ENCODE results near the gene SARDH.
A peak's percentile ranks its signal among the peaks of the same experiment; 100 is the strongest.

Gene SARDH, protein sequence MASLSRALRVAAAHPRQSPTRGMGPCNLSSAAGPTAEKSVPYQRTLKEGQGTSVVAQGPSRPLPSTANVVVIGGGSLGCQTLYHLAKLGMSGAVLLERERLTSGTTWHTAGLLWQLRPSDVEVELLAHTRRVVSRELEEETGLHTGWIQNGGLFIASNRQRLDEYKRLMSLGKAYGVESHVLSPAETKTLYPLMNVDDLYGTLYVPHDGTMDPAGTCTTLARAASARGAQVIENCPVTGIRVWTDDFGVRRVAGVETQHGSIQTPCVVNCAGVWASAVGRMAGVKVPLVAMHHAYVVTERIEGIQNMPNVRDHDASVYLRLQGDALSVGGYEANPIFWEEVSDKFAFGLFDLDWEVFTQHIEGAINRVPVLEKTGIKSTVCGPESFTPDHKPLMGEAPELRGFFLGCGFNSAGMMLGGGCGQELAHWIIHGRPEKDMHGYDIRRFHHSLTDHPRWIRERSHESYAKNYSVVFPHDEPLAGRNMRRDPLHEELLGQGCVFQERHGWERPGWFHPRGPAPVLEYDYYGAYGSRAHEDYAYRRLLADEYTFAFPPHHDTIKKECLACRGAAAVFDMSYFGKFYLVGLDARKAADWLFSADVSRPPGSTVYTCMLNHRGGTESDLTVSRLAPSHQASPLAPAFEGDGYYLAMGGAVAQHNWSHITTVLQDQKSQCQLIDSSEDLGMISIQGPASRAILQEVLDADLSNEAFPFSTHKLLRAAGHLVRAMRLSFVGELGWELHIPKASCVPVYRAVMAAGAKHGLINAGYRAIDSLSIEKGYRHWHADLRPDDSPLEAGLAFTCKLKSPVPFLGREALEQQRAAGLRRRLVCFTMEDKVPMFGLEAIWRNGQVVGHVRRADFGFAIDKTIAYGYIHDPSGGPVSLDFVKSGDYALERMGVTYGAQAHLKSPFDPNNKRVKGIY

DNA sequence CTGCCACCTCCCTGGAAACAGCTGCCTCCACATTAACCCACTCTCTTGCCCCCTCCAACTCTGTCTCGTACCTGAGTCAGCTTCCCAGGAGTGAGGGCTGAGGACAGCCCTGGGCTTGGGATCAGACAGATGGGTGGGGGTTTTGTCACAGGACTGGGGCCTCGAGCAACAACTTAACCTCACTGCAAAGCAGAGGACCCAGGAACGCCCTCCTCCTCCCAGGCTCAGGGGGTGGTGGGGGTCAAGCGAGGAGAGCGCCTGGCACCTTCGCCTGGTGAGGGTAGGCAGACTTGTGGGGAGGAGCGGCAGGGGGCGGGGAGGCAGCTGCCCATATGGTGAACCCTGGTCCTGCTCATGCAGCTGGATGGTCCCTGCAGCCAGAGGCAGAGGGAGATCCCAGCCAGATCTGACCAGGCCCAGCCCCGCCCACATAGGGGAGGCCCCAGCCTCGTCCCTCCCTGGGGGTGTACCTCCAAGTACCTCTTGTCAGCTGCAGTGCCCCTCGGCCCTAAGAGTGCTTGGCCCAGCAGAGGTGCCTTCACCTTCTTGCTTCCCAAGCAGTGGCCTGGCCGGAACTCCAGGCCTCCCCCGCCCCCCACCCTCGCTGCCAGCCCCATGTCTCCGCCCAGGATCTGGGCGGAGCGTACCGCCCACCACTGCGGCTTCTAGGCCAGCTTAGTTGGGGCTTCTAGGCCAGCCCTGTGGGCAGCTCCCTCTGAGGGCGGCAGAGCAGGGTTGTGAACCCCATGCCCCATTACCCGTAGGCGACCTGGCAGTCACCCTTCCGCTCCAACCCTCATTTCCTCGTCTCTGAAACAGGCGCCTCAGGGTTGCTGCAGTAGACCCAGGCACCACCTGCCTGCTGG is at the start of gene SARDH:
SARDH (minus strand) TSS at position 579 of the 866 bp plus-strand sequence. CDS start 4,179 bp downstream, outside the sequence.
- no peak for FAIRE-seq

DNA sequence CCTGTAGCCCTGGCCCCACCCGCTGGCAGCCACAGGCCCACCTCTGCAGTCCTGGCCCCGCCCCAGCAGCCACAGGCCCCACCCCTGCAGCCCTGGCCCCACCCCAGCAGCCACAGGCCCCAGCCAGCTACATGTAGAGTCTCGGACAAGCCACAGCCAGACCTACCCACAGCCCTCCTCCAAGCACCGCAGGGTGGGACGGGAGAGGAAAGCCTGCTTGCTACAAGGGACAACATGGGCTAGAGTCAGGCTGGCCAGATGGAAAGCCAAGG is 49.5 kb upstream of the SARDH start:
- no peak for FAIRE-seq

DNA sequence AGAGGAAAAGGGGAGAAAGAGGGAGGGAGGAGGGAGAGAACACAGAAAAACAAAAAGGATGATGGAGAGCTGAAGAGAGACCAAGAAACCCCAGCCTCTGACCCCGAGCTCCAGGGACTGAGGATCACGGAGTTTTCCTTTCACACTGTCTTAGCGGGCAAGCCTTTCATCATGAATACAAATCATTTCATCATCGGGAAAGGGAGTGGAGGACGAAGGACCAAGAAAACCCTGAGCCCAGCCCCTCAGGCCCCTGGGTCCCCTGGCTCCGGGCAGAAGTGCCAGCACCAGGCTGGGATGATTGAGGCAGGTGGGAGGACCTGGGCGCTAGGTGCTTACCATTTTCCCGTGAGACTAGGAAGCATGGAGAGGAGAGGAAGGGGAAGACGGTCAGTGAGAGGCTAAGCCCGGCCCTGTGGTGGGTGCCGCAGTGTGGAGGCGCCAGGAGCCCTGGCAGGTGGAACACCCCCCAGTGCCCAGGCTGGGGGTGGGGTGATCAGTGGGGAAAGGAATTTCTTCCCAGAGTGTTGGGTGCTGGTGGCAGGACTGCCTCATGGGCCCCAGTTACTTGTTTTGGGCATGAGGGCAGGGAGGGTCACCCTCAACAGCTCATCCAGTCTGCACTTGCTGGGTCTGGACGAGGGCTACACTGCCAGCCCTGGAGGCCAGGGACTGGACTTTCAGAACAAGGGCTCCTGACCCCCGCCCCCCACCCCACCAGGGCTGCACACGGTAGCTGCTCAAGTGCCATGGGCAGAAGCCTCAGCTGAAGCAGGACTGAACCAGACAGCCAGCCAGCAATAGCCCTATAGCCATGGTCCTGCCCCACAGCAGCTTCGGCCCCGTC is 49.0 kb upstream of the SARDH start:
- no peak for FAIRE-seq

DNA sequence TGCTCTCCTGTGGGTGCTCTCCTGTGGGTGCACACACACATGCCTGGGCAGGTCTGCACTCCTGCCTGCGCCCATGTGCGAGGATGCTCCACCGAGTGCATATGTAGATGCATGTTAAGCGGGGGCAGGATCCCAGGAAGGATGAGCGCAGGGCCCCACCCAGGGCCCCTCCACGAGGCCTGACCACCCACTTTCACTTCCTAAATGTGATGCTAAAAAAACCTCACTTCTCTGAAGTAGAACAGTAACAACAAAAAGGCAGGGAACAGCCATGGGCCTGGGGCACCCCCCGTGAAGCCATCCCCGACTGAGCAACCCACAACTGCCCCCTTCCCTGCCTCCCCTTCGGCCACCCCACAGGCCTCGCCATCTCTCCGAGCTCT is 48.2 kb upstream of the SARDH start:
- no peak for FAIRE-seq

DNA sequence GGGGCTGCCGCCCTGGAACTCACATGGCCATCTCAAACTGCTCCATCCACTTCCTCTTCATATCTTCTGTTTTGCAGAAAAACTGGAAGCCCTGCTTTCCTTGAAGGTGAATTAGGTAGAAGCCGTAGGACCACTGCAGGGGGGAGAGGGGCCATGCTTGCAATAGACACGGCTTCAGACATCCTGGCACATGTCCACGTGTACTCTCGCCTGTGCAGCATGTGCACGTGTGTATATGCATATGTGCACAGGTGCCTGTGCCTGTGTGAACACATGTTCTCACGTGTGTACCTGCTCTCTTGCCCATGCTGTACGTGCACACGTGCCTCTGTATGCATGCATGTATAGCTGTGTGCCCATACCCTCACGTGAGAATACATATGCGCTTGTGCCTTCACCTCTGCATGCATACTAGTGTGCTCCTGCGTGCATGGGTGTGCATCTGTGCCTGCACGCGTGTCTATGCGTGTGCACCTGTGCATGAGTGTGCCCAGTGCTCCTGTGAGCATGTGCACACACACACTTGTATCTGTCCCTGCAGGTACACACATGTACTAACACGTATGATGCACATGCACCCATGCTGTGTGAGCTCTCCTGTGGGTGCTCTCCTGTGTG is 47.7 kb upstream of the SARDH start:
- no peak for FAIRE-seq

DNA sequence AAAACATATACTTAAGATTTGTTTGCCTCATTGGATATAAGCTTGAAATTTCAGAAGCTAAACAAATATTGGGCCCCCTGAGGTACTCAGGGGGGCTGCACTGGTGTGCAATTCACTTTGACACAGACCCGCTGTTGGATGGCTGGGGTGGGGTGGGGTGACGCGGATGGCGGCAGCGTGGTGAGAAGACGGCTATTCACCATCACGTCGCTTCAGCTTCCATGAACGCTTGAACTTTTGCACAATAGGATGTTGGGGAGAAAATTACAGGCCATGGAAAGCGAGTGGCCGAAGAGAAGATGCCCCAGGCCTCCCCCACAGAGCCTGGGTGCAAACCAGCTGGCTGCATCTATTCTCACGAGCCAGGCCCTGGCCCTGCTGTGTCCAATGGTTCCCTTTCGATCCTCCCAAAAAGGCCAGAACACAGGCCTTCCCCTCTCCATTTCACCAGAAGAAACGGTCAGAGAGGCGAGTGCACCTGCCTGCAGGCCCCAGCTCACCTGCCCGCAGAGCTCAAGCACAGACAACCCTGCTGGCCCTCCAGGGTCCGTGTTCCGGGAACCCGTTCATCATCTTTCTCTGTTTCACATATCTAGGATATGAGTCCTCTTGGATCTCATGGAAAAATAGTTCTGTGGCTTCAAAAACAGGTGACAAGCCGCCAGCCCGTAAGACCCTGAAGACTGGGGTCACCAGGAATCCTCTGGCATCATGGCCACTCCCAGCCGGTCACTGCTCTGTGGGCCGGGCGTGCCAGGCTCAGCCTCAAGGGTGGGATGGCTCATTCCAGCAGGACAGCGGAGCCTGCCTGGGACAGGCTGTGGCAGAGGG is 46.8 kb upstream of the SARDH start:
- no peak for FAIRE-seq

DNA sequence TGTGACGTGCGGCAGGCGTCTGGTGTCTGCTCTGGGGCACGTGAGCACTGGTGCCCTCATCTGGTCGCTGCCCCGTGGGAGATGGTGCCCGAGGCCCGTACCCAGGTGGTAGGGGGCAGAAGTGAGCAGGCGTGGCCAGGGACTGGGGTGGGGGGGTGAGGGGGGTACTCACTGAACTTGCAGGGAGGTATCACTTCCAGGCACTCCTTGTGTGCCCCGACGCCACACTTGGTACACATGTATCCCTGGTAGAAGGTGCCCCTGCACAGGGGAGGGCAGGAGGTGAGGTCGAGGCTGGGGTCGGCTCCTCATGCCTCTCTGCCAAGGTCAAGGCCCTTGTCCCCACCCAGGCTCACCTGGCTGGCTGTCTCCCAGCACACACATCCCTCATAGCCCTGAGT is 45.2 kb upstream of the SARDH start:
- FAIRE-seq, result no peak

DNA sequence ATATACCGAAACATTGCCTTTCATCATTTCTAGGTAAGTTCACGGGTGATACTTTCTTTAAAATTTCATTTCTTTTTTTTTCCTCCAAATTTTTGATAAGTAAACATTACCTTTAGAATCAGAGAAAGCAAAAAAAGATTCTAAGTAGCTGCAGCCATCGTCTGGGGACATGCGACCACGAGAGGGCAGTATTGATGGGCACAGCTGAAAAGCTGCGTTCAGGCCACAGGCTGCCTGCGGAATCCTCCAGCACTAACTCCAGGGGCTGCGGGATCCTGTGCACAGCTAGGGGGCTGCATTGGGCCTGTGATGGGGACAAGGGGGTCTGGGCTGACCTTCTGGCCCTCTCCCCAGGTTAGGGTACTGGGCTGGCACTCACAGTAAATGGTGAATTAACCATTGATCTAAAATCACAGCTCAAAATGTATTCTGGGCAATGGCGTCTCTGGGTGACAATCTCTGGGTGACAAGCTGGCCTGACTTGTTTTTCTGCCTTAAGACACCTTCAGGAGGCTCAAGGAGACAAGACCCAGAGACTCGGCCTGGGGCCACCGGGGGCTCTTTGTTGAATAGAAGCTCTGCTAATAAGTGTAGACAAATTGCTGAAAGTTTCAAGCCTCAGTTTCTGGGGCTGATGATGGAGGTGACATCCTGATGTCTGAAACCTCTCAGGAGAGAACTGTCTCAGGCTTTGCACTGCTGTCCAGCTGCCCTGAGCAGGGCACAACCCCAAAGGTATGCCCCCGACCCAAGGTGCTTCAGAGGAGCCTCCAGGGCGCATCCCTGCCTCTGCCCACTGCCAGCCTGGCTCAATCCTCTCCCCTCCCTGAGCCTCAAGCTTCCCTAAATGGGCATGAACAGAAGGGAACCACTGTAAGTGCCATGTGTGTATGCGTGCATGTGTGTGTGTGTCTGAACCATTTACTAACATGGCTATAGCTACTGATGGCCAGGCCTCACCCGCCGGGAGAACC is 44.3 kb upstream of the SARDH start:
- peak; percentile 76 for FAIRE-seq

DNA sequence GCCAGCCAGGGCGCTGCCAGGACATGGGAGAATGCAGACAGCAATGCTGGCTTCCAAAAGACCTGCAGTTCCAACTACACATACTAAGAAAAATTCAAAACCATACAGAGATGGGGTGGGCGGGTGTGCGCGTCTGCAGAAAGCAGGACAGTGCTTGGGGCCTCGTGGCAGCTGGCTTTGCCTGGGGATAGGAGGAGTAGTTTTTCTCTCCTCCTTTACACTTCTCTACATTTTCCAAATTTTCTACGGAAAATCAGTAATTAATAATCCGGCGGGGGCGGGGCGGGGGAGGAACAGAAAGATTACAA is 43.6 kb upstream of the SARDH start:
- no peak for FAIRE-seq

DNA sequence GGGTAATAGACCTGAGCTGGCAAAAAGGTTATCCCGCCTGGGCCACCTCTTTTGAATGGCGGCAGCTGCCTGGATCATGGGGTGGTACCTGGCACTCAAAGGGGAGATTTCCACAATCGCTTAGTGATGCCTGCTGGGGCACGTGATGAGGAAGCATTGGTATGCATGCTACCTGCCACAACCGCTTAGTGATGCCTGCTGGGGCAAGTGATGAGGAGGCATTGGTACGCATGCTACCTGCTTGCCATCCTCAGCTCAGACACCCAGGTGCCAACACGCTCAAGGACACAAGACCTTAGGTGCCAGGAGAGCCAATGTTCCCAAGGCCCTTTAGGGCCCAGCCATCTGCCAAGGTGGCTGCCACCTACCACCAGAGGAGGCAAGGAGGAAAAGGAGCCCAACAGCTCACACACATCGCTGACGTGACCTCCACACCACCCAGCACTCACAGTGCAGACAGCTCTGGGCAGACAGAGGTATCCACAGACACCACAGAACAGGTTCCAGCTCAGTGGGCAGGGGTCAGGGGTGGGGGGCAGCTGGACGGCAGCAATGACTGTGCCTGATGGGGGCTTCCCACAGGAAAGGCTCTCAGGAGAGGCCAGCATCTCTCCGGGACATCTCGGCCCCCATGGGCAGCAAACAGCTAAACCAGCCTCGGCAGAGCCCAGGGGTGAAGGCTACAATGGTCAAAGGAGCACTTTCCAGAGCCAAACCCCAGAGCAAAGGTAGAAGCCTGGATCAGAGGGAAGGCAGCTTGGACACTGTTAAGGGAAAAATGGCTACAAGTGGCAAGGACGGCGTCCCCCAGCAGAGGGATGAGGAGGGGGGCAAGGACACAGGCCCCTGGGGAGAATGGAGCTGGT is 43.0 kb upstream of the SARDH start:
- FAIRE-seq, result no peak

DNA sequence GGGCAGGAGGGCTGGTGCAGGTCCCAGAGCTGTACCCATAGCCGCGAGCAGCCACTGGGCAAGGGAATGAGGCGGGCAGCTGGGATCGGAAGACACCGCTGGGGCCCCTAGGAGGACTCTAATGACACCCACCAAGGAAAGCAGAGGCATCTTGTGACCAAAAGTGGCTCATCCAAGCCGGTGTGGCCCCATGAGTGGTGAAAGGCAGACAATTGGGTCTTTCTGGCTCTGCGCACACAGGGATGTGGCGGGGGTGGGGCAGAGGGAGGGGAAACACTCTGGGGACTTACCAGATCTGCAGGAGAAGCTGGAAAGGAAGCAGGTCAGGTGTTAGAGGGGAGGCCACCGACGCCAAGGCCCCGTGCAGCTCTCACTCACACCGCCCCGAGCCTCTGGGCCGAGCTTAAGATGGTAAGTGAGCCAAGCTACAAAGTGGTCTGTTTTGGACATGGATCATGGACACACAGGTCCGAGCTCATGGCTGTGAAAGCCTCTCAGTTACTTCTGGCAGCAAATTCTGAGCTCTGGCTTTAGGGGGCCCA is 42.3 kb upstream of the SARDH start:
- FAIRE-seq, result no peak

DNA sequence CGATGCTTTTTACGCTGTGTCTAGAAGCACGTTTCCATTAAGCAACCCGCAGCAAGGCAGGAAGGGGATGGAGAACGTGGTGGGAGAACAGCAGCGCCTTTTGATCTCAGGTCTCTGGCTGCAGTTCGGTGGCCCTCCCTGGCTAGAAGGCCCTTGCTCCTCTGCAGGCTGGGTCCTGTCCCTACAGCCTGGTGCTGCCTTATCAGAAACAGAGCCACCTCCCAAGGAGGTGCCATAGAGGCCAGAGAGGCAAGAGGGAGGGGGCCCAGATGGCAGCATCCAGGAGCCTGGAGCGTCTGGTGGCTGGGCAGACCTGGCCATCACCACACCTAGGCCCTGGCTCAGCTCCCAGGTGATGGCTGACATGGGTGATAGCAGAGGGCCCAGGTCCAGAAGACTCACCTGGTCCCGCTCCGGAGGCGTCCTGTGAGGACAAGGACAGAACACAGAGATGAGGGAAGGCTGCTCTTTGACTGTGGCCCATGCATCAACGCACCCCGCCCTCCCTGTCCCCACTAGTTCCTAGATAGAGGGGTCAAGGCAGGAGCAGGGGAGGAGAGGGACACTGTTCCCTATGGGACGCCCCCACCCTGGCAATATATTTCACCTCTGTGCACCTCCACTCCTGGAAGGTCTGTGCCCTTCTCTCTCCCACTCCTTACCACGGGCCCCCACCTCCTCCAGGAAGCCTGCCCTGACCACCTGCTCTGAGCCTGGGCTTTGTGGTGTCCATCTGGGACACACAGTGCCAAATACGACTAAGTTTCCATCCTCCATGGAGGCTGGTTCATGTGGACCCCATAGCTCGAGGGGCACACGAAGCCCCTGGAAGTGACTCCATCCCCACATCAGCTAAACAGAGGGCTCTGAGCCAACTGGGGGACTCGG is 41.6 kb upstream of the SARDH start:
- no peak for FAIRE-seq

DNA sequence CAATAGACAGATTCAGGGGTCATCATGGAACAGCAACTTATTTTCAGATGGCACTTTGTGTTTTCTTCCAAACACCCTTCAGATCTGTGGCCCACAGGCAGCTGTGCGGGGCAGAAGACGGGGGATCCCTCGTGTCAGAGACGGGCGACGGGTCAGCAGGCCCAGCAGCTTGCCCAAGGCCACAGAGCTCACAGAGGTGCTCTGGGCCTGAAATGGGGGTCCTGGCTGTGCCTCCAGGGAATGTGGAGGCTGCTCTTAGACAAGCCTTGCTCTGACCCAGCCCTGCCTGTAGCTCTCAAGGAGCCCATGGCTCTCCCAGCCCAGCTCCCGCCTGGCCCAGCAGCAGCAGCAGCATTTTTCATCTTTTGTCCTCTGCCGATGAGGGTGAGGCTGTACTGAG is 40.9 kb upstream of the SARDH start:
- no peak for FAIRE-seq

DNA sequence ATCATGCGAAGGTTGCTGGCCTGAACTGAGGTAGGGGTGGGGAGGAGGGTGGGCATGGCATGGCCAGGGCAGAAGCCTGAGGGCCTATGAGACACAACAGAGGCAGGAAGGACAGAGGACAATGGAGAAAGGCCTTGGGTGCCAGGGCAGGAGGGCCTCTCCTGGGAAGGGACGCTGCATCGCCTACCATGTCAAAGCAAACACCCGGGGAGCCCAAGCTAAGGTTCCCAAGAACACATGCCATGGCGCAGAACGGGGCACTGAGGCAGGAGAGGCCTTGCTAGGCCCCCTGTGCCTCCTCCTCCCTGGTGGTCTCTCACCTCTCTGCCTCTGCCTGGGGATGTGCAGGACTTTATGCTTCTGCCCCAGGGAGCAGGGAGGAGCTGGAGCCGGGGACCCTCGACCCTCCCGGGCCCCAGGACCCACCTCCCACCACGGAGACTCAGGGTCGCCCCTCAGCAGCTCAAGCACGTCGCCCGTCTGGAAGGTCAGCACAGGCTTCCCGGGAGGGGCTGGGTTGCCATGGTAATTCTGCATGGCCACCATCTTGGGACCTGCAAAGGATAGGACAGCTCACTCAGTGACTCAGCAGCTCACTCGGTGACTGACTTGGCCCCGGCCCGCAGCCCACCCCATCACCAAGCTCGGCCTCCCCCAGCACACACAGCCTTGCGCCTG is 40.3 kb upstream of the SARDH start:
- FAIRE-seq, result no peak

DNA sequence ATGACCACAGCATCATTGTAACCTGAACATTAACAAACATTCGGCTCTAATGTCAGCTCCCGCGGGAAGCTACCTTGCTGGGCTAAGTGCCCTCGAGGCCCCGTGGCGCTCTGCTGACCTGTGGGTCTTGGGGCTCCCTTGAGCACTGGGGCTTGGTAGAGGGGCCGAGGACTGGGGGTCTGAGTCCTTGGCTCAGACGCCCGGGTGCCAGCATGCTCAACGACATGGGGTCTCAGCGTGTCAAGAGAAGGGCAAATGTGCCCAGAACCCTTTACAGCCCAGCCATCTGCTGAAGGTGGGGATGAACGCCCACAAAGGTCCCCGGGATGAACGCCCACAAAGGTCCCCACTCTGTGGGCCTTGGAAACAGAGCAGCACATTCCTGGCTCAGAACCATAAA is 39.7 kb upstream of the SARDH start:
- FAIRE-seq, result no peak

DNA sequence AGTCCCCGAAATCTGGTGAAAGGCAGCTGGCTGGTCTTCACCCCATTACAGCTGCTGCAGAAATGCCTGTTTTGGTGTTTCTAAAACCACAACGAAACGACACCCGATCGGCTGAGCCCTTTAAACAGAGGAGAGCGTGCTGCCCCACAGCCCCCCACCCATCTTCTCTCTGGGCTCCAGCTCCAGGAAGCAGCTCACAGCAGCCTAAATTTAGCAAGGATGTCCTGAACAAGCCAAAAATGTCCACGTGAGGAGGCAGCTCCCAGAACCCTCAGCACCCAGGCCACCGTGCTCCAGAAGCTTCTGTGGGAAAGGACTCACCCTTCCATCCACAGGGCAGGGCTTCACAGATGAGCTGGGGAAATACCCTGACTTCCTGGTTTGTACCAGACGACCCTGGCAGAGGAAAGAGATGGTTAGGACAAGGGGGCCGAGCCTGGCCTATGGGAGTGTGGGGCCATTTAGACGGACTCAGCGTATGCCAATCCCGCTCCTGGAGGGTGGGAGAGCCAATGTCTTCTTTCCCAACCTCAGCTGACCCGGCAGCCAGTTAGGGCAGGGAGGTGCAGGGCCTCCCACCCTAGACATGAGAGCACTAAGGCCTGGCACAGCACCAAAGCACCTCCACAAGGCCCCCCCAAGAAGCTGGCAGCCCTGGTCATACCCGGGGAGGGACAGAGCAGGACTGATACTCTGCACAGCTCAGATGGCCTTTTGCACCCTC is 39.1 kb upstream of the SARDH start:
- FAIRE-seq, result no peak

Data from G401.6 (cell line).